Neural cell (in vitro differentiated cells): ENCODE data around the gene ZC3H12C.

Experiments
- CTCF ChIP-seq: fragments of 450-650 bp; IDR thresholded peaks from 2 replicates; pipeline ENCODE4 v1.5.1; 2014; ENCODE audit warnings: antibody characterized with exemption, mild to moderate bottlenecking, moderate library complexity; ENCODE audit not compliant: poor library complexity, severe bottlenecking
- POLR2AphosphoS5 ChIP-seq: IDR thresholded peaks from 2 replicates; pipeline ENCODE4 v1.6.1; 2012
- TF ChIP-seq, protein P1 (sequence below): IDR thresholded peaks from 2 replicates; pipeline ENCODE4 v1.6.1; 2012; ENCODE audit warnings: borderline replicate concordance

- TF ChIP-seq, protein P1, sequence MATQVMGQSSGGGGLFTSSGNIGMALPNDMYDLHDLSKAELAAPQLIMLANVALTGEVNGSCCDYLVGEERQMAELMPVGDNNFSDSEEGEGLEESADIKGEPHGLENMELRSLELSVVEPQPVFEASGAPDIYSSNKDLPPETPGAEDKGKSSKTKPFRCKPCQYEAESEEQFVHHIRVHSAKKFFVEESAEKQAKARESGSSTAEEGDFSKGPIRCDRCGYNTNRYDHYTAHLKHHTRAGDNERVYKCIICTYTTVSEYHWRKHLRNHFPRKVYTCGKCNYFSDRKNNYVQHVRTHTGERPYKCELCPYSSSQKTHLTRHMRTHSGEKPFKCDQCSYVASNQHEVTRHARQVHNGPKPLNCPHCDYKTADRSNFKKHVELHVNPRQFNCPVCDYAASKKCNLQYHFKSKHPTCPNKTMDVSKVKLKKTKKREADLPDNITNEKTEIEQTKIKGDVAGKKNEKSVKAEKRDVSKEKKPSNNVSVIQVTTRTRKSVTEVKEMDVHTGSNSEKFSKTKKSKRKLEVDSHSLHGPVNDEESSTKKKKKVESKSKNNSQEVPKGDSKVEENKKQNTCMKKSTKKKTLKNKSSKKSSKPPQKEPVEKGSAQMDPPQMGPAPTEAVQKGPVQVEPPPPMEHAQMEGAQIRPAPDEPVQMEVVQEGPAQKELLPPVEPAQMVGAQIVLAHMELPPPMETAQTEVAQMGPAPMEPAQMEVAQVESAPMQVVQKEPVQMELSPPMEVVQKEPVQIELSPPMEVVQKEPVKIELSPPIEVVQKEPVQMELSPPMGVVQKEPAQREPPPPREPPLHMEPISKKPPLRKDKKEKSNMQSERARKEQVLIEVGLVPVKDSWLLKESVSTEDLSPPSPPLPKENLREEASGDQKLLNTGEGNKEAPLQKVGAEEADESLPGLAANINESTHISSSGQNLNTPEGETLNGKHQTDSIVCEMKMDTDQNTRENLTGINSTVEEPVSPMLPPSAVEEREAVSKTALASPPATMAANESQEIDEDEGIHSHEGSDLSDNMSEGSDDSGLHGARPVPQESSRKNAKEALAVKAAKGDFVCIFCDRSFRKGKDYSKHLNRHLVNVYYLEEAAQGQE, result no peak
- TF ChIP-seq CTCF (no peak), POLR2AphosphoS5 (no peak)
Observed at GRCh38 chr11:110123003-110123402, 29.8 kb downstream of the ZC3H12C start.
